ENCODE measurements around the gene MRPL14. TPM values are rescaled to one million over a fixed set of nuclear protein-coding genes. Genes with fewer than 3 reads are reported as not detected.
A peak's percentile ranks its signal among the peaks of the same experiment; 100 is the strongest.

Gene MRPL14
- total and polyA plus RNA-seq, 2 of the 4 experiments (the other 2 are of a cell fraction), result 43.7 to 87.9 TPM

DNA sequence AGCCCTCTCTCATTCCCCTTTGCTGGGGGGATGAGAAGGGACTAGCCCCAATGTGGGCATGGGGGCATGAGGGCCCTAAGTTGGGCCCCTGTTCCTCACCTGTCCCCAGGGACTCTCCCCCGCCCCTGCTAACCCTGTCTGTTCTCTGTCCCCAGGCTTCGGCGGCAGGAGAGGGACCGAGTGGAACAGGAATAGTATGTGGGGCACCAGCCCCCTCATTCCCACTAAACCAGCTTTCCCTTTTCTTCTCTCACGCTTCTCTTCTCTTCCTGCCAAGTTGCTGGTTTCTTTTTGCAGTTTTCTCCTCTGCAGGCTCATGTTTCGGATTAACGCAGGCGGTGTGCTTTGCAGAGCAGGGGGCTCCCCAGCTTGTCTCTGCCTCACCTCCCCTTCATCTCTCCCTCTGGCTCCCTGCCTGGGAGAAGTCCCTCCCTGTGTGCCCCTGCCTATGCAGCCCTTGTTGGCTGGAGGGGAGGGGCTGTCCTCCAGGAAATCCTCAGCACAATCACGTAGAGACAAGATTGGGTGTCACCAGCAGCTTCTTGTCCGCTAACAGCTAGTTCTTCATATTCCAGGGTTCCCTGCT lies 8.0 kb upstream of the MRPL14 start:
- H3K4me3 ChIP-seq (ENCODE audit: insufficient read depth, low read depth, low read length), result no peak overlapping the region
- no peak for TF ChIP-seq CEBPB (IDR thresholded peaks at IDR 0.05; ENCODE audit: low read depth, low read length)
- TF ChIP-seq RFX5 (IDR thresholded peaks at IDR 0.05; ENCODE audit: low read depth, low read length), result no peak
- TF ChIP-seq MAFK (IDR thresholded peaks at IDR 0.05; ENCODE audit: low read depth, low read length), result no peak
- TF ChIP-seq RAD21 (IDR thresholded peaks at IDR 0.05; ENCODE audit: low read length), result no peak
- TF ChIP-seq, protein P1, sequence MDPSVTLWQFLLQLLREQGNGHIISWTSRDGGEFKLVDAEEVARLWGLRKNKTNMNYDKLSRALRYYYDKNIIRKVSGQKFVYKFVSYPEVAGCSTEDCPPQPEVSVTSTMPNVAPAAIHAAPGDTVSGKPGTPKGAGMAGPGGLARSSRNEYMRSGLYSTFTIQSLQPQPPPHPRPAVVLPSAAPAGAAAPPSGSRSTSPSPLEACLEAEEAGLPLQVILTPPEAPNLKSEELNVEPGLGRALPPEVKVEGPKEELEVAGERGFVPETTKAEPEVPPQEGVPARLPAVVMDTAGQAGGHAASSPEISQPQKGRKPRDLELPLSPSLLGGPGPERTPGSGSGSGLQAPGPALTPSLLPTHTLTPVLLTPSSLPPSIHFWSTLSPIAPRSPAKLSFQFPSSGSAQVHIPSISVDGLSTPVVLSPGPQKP (IDR thresholded peaks at IDR 0.05; ENCODE audit: borderline replicate concordance, low read depth, low read length), result no peak
- TF ChIP-seq MAZ (IDR thresholded peaks at IDR 0.05; ENCODE audit: borderline replicate concordance, low read depth, low read length), result no peak
- TF ChIP-seq MXI1 (IDR thresholded peaks at IDR 0.05; ENCODE audit: borderline replicate concordance, low read depth, low read length), result no peak
- no peak for TF ChIP-seq POLR2A (IDR thresholded peaks at IDR 0.05; ENCODE audit: low read depth, low read length)
- no peak for TF ChIP-seq NFE2L2 (IDR thresholded peaks at IDR 0.05; ENCODE audit: low read depth, low read length)
- no peak for TF ChIP-seq BHLHE40 (IDR thresholded peaks at IDR 0.05; ENCODE audit: low read depth, low read length)
- no peak overlapping the region for H3K23ac ChIP-seq (ENCODE audit: low read depth, low read length)
- no peak overlapping the region for H4K5ac ChIP-seq (ENCODE audit: low read depth, low read length)
- no peak overlapping the region for H3K4ac ChIP-seq (ENCODE audit: low read depth, low read length)
- peaks cover 8% of the 10 kb centered on the region; the same call in 1 of the 2 replicates for H3K9me1 ChIP-seq (ENCODE audit: insufficient read depth, low read length)
- no peak overlapping the region for H3K14ac ChIP-seq (replicated peaks; ENCODE audit: low read depth, low read length)
- H3K9ac ChIP-seq (ENCODE audit: low read depth, low read length), result no peak overlapping the region
- in situ Hi-C loops (cut with MboI; ENCODE audit: low sequenced_read_pairs), result no loop called here
- 73% methylated on average over 2 of the region's 10 CpGs; no CpG with 5 or more reads in 1 of the 2 experiments for WGBS, 2 experiments (ENCODE audit: extremely low coverage in 2 of 2, insufficient read length in 1 of 2)
- H2BK20ac ChIP-seq (ENCODE audit: low read depth, low read length), result no peak overlapping the region
- H3K27me3 ChIP-seq (ENCODE audit: control insufficient read depth, insufficient read depth, low read length), result no peaks in the 10 kb centered on the region
- dilution Hi-C loops (cut with HindIII; ENCODE audit: low sequenced_read_pairs, unreplicated experiment), result no loop called here
- intact Hi-C loops (cut with micrococcal nuclease), result no loop called here
- no peak overlapping the region for H3K56ac ChIP-seq (ENCODE audit: extremely low read depth, insufficient read depth, low read length)
- no peak overlapping the region for H3K27ac ChIP-seq (ENCODE audit: insufficient read depth, low read length)
- H3K4me2 ChIP-seq (ENCODE audit: low read depth, low read length), result no peak overlapping the region
- no peak overlapping the region for H4K8ac ChIP-seq (ENCODE audit: low read depth in 2 of 2, low read length in 2 of 2)
- peak overlapping the region; percentile 3 for H2AK9ac ChIP-seq (replicated peaks; ENCODE audit: low read depth, low read length, poor library complexity)
- no peak for ATAC-seq (ENCODE audit: low read depth)
- no peak overlapping the region for H2AK5ac ChIP-seq (ENCODE audit: low read depth, low read length)
- H2BK5ac ChIP-seq (ENCODE audit: low read depth, low read length, poor library complexity, severe bottlenecking), result no peak overlapping the region
- no TSS peak for BruUV-seq (replicated peaks)
- H3K18ac ChIP-seq (ENCODE audit: low read depth, low read length), result no peak overlapping the region
- H2AFZ ChIP-seq (replicated peaks; ENCODE audit: low read length, poor library complexity), result no peak overlapping the region
- DNase-seq, result no peak
- H3K36me3 ChIP-seq (ENCODE audit: control insufficient read depth, insufficient read depth, low read length), result peaks cover 40% of the 10 kb centered on the region
- no peaks in the 10 kb centered on the region for H3K9me3 ChIP-seq (ENCODE audit: control insufficient read depth, insufficient read depth, low read length)
- CTCF ChIA-PET, result no interaction called here
- H4K91ac ChIP-seq (ENCODE audit: insufficient read depth, low read depth, low read length), result no peak overlapping the region
- no peak overlapping the region for H2BK15ac ChIP-seq (ENCODE audit: low read depth, low read length)
- H3K4me1 ChIP-seq (ENCODE audit: control insufficient read depth, insufficient read depth, low read length), result peaks cover 7% of the 10 kb centered on the region; the same call in 1 of the 2 replicates
- POLR2A ChIA-PET (ENCODE audit: unreplicated experiment), result no interaction called here
- no peak overlapping the region for H2BK120ac ChIP-seq (ENCODE audit: low read depth, low read length)
- H3K79me1 ChIP-seq (ENCODE audit: low read depth in 1 of 2, low read length in 2 of 2), result peaks cover 18 to 47% of the 10 kb centered on the region in 2 experiments
- peaks cover 9% of the 10 kb centered on the region for H4K20me1 ChIP-seq (ENCODE audit: insufficient read depth, low read length)

Data from IMR-90 (cell line).